GM23248 (cell line): ENCODE measurements around the gene DHDH. TPM values are rescaled to one million over a fixed set of nuclear protein-coding genes. Genes with fewer than 3 reads are reported as not detected.

Experiments used
- DNase-seq: peaks from one replicate; pipeline ENCODE4 v3.0.0-alpha.2; 2015
- H2AFZ ChIP-seq: fragments of 200-600 bp; sonication (generic); 2 replicates; pipeline ENCODE4 v1.6.1; 2016; ENCODE audit warnings: antibody characterized with exemption
- H3F3A ChIP-seq: fragments of 200-600 bp; sonication (generic); 2 replicates; pipeline ENCODE4 v1.6.1; 2016; ENCODE audit warnings: mild to moderate bottlenecking, antibody characterized with exemption, mixed run types; ENCODE audit not compliant: insufficient read depth
- H3K27ac ChIP-seq: fragments of 200-600 bp; sonication (generic); 2 replicates; pipeline ENCODE4 v1.5.1; 2016; ENCODE audit warnings: mild to moderate bottlenecking
- H3K27me3 ChIP-seq: fragments of 200-600 bp; sonication (generic); replicated peaks from 2 replicates; pipeline ENCODE4 v1.6.1; 2016; ENCODE audit warnings: mild to moderate bottlenecking; ENCODE audit not compliant: insufficient read depth
- H3K36me3 ChIP-seq: fragments of 200-600 bp; sonication (generic); 2 replicates; pipeline ENCODE4 v1.6.1; 2016; ENCODE audit warnings: low read depth, mild to moderate bottlenecking
- H3K4me1 ChIP-seq: fragments of 200-600 bp; sonication (generic); 2 replicates; pipeline ENCODE4 v1.6.1; 2016; ENCODE audit warnings: mild to moderate bottlenecking; ENCODE audit not compliant: insufficient read depth
- H3K4me2 ChIP-seq: fragments of 200-600 bp; sonication (generic); one replicate; pipeline ENCODE4 v1.6.1; 2016; ENCODE audit warnings: mild to moderate bottlenecking; ENCODE audit not compliant: unreplicated experiment
- H3K4me3 ChIP-seq: fragments of 200-600 bp; sonication (generic); 2 replicates; pipeline ENCODE4 v1.5.1; 2016; ENCODE audit warnings: mild to moderate bottlenecking
- H3K79me2 ChIP-seq: fragments of 200-600 bp; sonication (generic); 2 replicates; pipeline ENCODE4 v1.6.1; 2016; ENCODE audit warnings: mild to moderate bottlenecking; ENCODE audit not compliant: insufficient read depth
- H3K9ac ChIP-seq: fragments of 200-600 bp; sonication (generic); 2 replicates; pipeline ENCODE4 v1.6.1; 2016; ENCODE audit warnings: mild to moderate bottlenecking
- H3K9me2 ChIP-seq: fragments of 200-600 bp; sonication (generic); 2 replicates; pipeline ENCODE4 v1.6.1; 2016; ENCODE audit warnings: mixed run types, mild to moderate bottlenecking, moderate library complexity; ENCODE audit not compliant: insufficient read depth
- H3K9me3 ChIP-seq: fragments of 200-600 bp; sonication (generic); one replicate; pipeline ENCODE4 v1.6.1; 2017; ENCODE audit warnings: low read depth
- H4K20me1 ChIP-seq: fragments of 200-600 bp; sonication (generic); 2 replicates; pipeline ENCODE4 v1.6.0; 2016; ENCODE audit not compliant: insufficient read depth
- EZH2 ChIP-seq: fragments of 200-600 bp; sonication (generic); IDR thresholded peaks from 2 replicates; pipeline ENCODE4 v1.6.1; 2018; ENCODE audit warnings: antibody characterized with exemption, mild to moderate bottlenecking; ENCODE audit not compliant: insufficient read depth, poor library complexity, severe bottlenecking
- EZH2phosphoT487 ChIP-seq: fragments of 200-600 bp; sonication (generic); IDR thresholded peaks from 2 replicates; pipeline ENCODE4 v1.6.1; 2018; ENCODE audit warnings: antibody characterized with exemption, moderate library complexity, mild to moderate bottlenecking, low read depth; ENCODE audit not compliant: insufficient read depth
- WGBS, 2 experiments: methylation state at CpG; one replicate each; pipeline ENCODE4 v1.1.6; 2015 to 2017; ENCODE audit warnings: low lambda C conversion rate in 2 of 2, low coverage in 1 of 2; ENCODE audit errors: missing lambda C conversion rate in 2 of 2; 5-methylcytosine and 5-hydroxymethylcytosine counted together
- in situ Hi-C: fragments of 300-500 bp; cut with MboI; formaldehyde crosslinking; loops from 2 replicates; pipeline ENCODE4 v1.15.0; 2020
- polyA plus RNA-seq: library from polyadenylated mRNA; unstranded; fragments of >200 nt; fragmentation: Nextera tagmentation; extraction: Ambion mirVana; gene quantifications from 2 replicates; pipeline ENCODE4 v1.2.1, GENCODE V29; 2016
- total RNA-seq: library from RNA; depleted of rRNA; stranded (reverse); fragments of >200 nt; shearing (Covaris generic); gene quantifications from 2 replicates; pipeline ENCODE4 v1.2.3, GENCODE V29; 2014

The DHDH gene
- total and polyA plus RNA-seq, 2 experiments from 2014 or later, result not detected

DNA sequence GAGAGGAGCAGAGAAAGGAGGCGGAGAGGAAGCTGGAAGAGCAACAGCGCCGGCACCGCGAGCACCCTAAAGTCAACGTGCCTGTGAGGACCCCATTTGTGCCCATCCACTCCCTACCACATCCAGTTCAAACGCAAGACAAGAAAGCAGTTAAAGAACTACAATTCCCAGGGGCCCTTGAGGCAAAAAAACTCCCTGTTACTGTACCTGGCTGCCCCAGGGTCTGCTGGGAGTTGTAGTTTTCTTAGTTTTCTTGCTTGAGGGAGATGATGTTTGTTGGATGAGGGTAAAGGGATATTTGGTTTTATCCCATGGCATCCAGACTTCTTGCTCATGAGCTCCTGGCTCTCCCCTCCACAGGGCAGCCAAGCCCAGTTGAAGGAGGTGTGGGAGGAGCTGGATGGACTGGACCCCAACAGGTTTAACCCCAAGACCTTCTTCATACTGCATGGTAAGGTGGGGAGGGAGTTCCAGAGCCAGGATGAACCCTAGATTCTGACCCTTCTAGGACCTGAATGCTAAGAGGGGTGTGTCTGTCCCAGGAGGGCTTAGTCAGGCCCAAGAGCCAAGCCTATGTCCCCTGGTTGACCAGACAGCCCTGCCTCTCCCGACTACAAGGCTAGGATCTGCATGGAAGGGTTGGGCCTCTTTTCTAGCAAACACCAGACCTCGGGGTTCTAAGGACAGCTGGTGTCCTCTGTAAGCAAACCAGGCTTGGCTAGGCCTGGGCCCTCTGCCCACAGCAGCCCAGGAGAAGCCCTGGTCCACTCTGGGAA is 20.2 kb upstream of the DHDH start:
- Histone ChIP-seq H3K9me3 (no peaks in the 10 kb centered on the region), H4K20me1 (no peaks in the 10 kb centered on the region), H3K4me2 (no peak overlapping the region), H3K36me3 (peaks cover 33% of the 10 kb centered on the region; the same call in 1 of the 2 replicates), H3K27me3 (no peaks in the 10 kb centered on the region), H3K27ac (no peak overlapping the region), H3K4me3 (no peak overlapping the region), H3K79me2 (no peaks in the 10 kb centered on the region), H3K9me2 (no peaks in the 10 kb centered on the region), H3K4me1 (no peaks in the 10 kb centered on the region), H3K9ac (no peak overlapping the region), H2AFZ (no peak overlapping the region), H3F3A (no peaks in the 10 kb centered on the region)
- in situ Hi-C loops, result no loop called here
- no peak for TF ChIP-seq EZH2
- no peak for TF ChIP-seq EZH2phosphoT487
- 74 to 77% methylated on average over 8 to 9 of the region's 9 CpGs for WGBS, 2 experiments
- peak; percentile 22 for DNase-seq

DNA sequence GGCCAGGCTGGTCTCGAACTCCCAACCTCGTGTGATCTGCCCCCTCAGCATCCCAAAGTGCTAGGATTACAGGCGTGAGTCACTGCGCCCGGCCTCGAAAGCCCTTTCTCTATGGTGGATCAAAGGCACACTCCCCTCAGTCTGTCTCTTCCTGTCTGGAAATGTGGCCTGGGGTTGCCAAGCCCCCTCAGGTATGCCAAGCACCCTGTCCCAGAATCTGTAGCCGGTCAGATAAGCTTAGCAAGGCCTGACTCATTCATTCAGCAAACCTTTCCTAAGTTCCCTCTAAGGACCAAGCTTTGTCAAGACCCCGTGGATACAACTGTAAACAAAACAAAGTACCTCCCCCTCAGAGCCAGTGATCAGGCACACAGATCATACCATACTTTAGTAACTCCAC is 19.3 kb upstream of the DHDH start:
- H2AFZ ChIP-seq, result no peak overlapping the region
- TF ChIP-seq EZH2phosphoT487, result no peak
- no peak for TF ChIP-seq EZH2
- H3F3A ChIP-seq, result no peaks in the 10 kb centered on the region
- no peaks in the 10 kb centered on the region for H3K79me2 ChIP-seq
- H3K9me3 ChIP-seq, result no peaks in the 10 kb centered on the region
- no peak overlapping the region for H3K9ac ChIP-seq
- in situ Hi-C loops, result no loop called here
- no peaks in the 10 kb centered on the region for H4K20me1 ChIP-seq
- no peak overlapping the region for H3K27ac ChIP-seq
- no peaks in the 10 kb centered on the region for H3K4me1 ChIP-seq
- H3K36me3 ChIP-seq, result peaks cover 36% of the 10 kb centered on the region; the same call in 1 of the 2 replicates
- H3K9me2 ChIP-seq, result no peaks in the 10 kb centered on the region
- 90 to 93% methylated on average over 8 of the region's 8 CpGs for WGBS, 2 experiments
- no peak for DNase-seq
- H3K4me3 ChIP-seq, result no peak overlapping the region
- H3K4me2 ChIP-seq, result no peak overlapping the region
- H3K27me3 ChIP-seq, result no peaks in the 10 kb centered on the region

DNA sequence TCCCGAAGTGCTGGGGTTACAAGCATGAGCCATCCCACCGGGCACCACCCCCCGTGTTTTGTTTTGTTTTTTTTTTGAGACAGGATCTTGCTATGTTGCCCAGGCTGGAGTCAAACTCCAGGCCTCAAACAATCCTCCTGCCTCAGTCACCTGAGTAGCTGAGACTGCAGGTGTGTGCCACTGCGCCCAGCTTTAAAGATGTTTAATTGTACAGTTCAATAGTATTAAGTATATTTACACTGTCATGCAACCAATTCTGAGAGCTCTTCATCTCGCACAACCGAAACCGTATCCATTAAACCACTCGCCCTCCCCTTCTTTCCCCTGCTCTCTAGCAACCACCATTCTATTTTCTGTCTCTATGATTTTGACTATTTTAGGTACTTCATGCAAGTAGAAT is 17.7 kb upstream of the DHDH start:
- Histone ChIP-seq H3K27ac (no peak overlapping the region), H4K20me1 (no peaks in the 10 kb centered on the region), H3K27me3 (no peaks in the 10 kb centered on the region), H3K9me2 (no peaks in the 10 kb centered on the region), H3K4me1 (no peaks in the 10 kb centered on the region), H3K79me2 (no peaks in the 10 kb centered on the region), H3K9me3 (no peaks in the 10 kb centered on the region), H3K9ac (no peak overlapping the region), H3F3A (no peaks in the 10 kb centered on the region), H3K36me3 (peaks cover 26% of the 10 kb centered on the region; the same call in 1 of the 2 replicates), H3K4me2 (no peak overlapping the region), H3K4me3 (no peak overlapping the region), H2AFZ (no peak overlapping the region)
- DNase-seq, result no peak
- WGBS, 2 experiments, result 84% methylated on average over 8 of the region's 8 CpGs
- no peak for TF ChIP-seq EZH2
- in situ Hi-C loops, result no loop called here

DNA sequence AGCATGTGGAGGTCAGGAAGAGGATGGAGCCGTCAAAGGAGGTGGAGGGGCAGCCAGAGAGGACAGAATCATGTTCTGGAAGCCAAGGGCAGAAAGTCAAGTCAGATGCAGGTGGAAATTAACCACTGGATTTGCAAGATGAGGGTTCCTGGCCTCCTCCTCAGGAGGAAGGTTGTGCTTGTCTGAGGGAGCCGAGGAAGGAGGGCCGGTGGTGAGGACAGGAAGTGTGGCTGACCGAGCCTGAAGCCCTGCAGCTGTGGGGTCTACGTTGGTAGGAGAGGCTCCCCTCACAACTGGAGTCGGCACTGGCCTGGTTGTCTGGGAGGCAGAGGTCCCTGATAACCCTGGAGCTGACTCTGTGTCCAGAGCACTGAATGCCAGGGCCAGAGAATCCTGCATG is 15.4 kb upstream of the DHDH start:
- in situ Hi-C loops, result no loop called here
- WGBS, 2 experiments, result 97 to 98% methylated on average over 6 of the region's 6 CpGs

More for the DNA sequence above, 15.4 kb upstream of the DHDH start:
- Histone ChIP-seq H4K20me1 (no peaks in the 10 kb centered on the region), H2AFZ (no peak overlapping the region), H3K36me3 (peaks cover 12% of the 10 kb centered on the region; the same call in 1 of the 2 replicates), H3K4me2 (no peak overlapping the region), H3K9me2 (no peaks in the 10 kb centered on the region), H3K9me3 (no peaks in the 10 kb centered on the region), H3K79me2 (no peaks in the 10 kb centered on the region), H3K4me3 (no peak overlapping the region), H3K27ac (no peak overlapping the region), H3K4me1 (no peaks in the 10 kb centered on the region), H3K9ac (no peak overlapping the region), H3K27me3 (no peaks in the 10 kb centered on the region), H3F3A (no peaks in the 10 kb centered on the region)
- TF ChIP-seq EZH2phosphoT487 (no peak), EZH2 (no peak)
- no peak for DNase-seq
